Measurements from ENCODE around the gene FRMD8.

GRCh38 chr11:65402790-65403189, 16.4 kb downstream of the FRMD8 start:
- no peak for TF ChIP-seq CTCF (conservative IDR thresholded peaks at IDR 0.05; ENCODE audit: low read depth, low read length)
- no peak for TF ChIP-seq EZH2 (IDR thresholded peaks at IDR 0.05; ENCODE audit: low read length, unreplicated experiment)
- no peak for TF ChIP-seq EZH2phosphoT487 (IDR thresholded peaks at IDR 0.05; ENCODE audit: borderline replicate concordance, low read length)
